HEK293T (cell line): ENCODE measurements around the gene MAP1LC3A.

Source experiments
- BHLHE40 ChIP-seq: fragments of 450-650 bp; IDR thresholded peaks from 2 replicates; pipeline ENCODE4 v1.6.1; 2016; ENCODE audit warnings: mild to moderate bottlenecking, moderate library complexity, borderline replicate concordance
- ELF4 ChIP-seq: fragments of 450-650 bp; IDR thresholded peaks from 2 replicates; pipeline ENCODE4 v1.6.1; 2017; ENCODE audit warnings: antibody characterized with exemption
- HDGF ChIP-seq: fragments of 450-650 bp; IDR thresholded peaks from 2 replicates; pipeline ENCODE4 v1.6.1; 2017; ENCODE audit warnings: antibody characterized with exemption, borderline replicate concordance

GRCh38 chr20:34544109-34544796 lies 14.3 kb upstream of the MAP1LC3A start:
- TF ChIP-seq HDGF (no peak), BHLHE40 (no peak), ELF4 (no peak)
